GM19035 (cell line): ENCODE data around the gene RAB27A.

Experiments
- ATAC-seq: cut with Tn5 transposase; IDR thresholded peaks from one replicate; pipeline ENCODE4 v1.9.1; 2021; ENCODE audit not compliant: unreplicated experiment

The RAB27A gene

DNA sequence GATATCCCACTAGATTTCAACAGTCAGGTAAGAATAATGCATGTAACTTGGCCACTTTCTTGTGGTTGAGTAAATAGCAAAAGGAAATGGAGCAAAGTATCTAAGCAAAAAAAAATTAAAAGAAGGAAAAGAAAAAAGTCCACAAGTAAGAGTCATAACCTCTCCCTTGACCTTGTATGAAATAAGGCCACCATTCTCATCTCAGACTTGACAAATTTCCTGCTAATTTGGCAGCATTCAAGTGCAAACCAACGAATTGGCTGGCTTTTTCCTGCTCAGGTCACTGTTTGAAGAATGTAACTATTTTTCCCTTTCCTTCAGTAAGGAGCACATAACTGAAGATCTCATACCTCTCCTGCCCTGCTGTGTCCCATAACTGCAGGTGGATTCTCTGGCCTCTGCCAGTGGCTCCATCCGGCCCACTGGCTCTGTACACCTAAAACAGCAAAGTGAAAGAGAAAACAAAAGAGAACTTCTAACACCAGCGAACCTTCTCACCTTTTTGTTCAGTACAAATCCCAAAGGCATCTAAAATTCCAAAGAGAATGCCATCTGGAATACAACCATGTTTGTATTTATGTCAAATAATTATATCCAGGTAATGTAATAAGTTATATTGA, 59.5 kb downstream of the RAB27A start:
- ATAC-seq = no peak

DNA sequence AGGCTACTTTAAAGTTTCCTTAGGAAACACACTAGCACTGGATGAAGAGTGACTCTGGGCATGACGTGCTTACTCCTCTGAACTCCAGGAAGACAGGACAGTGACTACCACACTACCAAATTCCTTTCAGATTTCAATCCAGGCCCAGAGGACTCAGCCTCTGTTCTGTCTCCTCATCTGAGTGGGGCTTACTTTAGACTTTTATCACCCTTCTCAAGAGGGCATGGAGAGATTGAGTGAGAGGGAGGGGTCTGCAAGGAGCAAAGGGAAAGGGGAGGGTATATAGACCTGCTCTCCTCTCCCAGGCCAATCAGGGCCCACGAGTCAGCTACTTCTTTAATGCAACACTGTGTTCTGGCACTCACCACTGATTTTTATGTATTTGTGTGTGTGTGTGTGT, 63.5 kb downstream of the RAB27A start:
- ATAC-seq = no peak

DNA sequence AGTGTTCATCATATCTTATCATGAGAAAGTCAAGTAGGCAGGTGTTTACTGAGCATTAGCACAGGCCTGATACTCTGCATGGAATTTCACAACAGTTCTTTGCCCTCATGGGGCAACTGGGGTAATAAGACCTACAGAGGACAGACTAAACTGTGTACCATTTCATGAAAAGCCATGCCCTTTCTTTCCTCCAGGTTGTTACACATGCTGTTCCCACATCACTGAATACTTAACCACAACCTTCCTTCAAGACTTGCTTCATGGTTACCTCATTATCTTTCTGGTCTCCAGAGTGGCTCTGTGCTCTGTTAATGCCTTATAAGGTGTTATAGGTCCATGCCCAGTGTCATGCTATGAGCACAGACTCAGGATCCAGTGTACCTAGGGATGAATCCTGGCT, 64.7 kb downstream of the RAB27A start:
- no peak for ATAC-seq

DNA sequence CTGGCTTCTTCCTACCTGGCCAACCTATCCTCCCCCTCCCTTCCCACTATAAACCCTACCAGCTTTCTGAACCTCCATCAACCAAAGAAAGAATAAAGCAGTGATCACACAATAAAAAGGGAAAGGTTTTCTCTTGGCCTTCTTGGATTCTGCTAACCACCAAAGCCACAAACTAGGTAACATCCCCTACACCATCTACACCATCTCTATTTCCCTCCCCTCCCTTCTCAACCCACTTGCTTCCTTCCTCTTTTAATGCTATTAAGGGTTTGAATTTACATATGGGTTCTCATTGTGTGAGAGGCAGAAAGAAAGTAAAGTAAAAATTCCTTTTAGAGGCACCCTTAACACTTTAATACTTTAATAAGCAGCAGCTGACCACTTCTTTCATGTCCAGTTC, 67.0 kb downstream of the RAB27A start:
- peak; percentile 63 for ATAC-seq

DNA sequence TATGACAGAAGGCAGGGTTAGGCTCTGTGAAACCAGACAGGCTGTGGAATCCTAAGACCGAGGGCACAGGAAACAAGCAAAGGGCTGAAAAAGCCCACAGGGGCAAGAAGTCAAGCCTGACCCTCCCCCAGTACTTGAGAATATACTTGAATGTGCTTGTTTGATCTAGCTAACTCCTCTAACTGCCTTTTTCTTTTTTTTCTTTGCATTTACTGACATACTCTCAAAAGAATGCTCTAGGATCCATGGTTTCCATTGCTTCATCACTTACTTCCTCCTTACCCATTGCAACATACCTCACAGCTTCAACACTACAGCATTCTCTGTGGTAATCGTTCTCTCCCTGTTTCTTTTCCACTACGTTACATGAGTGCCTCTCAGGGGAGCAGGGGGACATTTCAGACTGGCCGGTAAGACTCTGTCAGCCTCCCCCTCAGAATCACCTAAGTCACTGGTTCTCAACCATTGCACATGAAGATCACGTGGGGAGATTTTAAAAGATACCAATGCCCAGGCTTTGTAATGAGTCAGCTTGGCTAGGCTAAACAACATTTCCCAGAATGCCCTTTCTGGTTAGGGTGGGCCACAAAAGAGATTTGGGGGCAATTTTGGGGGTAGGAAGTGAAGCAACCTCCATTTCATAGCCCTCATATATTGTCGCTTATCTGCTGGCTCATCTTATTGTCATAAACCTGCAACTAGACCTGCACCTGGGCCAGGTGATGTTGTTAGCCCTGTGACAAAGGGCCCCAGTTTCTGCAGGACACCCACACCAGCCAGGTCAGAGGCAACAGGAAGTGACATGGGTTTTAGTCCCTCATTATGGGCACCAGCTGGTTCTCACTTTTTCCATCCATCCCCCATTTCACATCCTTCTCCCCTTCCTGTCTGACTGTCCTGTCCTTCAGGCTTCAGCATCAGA, 68.3 kb downstream of the RAB27A start:
- ATAC-seq = peak; percentile 34

DNA sequence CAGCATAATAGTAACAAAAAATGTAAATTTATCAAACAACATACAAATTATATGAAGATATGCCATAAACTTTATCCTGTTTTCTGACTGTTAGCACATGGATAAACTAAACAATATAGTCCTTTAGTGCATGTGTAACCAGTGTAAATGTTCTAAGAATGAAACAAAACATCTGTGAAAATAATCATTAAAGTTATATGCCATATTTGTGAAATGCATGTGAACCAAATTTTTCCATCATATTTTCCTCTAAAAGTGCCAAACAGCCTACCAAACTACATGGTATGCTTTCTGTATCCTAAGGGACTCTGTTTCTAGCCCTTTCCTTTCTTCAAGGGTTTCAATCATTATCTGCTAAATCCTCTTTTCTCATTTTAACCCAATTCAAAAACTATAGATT, 69.0 kb downstream of the RAB27A start:
- no peak for ATAC-seq

DNA sequence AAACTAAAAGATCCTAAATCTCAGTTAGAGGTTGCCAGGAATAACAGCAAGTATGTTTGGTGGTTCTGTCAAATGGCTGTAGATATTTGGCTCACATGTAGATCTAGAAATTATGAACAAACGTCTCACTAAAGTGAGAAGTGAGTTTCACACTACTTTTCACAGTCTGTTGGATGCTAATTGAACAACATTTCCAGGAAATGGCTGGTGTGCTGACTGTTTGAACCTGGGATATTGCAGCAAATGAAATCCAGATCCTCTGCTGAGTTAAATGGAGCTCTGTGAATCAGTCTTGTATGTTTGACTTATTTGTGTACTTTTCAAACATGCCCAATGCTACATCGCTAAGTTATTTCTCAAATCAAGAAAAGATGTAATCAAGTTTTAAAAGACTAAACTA, 71.6 kb downstream of the RAB27A start:
- ATAC-seq = no peak

DNA sequence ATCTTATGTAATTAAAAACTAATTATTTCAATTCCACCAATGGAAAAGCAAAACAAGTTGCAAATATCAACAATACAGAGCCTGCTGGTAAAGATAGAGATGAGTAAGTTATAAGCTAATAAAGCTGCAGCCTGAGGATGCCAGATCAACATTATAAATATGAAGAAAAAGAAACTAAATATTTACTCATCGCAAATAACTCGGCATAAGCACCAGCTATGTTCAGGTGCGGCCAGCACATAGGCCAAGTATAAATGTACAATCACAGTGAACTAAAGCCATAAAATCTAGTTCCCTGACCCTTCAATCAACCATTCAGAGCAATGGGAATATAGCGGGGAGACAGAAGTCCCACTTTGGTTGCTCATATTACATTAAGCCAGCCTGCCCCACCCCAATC, 85.1 kb downstream of the RAB27A start:
- no peak for ATAC-seq

DNA sequence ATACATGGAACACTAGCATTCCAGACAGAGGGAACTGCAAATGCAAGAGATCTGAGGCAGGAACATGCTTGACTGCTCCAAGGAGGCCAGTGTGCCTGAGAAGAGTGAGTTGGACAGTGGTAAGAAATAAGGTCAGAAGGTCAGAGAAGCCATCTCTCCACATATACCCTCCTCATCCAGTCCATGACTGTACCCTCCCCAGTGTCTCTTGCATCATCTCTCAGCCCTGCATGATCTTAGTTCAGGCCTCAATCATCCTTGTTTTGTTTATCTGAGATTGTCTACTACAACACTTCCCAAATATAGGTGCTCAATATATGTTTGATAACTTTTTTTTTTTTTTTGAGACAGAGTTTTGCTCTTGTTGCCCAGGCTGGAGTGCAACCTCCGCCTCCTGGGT, 87.4 kb downstream of the RAB27A start:
- ATAC-seq = no peak

DNA sequence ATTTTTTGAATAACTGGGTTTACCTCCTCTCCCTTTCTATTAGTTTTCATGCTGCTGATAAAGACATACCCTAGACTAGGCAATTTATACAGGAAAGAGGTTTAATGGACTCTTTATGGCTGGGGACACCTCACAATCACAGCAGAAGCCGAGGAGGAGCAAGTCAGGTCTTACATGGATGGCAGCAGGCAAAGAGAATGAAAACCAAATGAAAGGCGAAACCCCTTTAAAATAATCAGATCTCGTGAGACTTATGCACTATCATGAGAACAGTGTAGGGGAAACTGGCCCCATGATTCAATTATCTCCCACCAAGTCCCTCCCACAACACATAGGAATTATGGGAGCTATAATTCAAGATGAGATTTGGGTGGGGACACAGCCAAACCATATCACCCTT, 90.9 kb downstream of the RAB27A start:
- ATAC-seq = no peak

DNA sequence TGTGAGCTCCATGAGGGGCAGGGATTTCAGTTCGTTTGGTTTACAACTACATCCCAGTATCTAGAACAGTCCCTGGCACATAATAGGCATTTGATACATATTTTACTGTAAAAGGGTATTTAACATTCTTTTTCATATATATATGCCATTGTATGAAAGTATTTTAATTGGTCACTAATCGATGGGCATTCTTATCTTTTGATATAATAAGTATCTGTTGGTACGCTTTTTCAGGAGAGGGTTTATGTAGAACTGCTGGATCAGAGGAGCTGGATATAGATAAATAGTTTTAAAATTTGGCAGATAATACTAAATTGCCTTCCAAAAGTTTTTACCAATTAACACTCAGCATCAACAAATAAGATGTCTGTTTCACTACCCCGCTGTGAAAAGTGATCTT, 91.9 kb downstream of the RAB27A start:
- no peak for ATAC-seq

DNA sequence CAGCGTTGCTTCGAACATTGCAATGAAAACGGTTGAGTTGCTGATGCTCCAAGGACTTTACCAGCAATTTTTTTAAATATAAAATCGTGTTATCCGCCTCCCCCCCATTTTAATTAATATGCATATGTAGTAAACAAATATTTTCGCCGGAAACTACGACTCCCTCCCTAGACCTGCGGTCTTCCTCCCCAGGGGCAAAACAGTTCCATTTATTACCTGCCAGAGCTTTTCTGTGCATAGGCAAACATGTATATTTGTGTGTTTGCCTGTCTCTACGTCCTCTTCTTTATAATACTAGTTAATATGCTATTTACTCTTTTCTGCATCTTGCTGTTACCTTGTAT, 92.3 kb downstream of the RAB27A start:
- peak; percentile 23 for ATAC-seq

DNA sequence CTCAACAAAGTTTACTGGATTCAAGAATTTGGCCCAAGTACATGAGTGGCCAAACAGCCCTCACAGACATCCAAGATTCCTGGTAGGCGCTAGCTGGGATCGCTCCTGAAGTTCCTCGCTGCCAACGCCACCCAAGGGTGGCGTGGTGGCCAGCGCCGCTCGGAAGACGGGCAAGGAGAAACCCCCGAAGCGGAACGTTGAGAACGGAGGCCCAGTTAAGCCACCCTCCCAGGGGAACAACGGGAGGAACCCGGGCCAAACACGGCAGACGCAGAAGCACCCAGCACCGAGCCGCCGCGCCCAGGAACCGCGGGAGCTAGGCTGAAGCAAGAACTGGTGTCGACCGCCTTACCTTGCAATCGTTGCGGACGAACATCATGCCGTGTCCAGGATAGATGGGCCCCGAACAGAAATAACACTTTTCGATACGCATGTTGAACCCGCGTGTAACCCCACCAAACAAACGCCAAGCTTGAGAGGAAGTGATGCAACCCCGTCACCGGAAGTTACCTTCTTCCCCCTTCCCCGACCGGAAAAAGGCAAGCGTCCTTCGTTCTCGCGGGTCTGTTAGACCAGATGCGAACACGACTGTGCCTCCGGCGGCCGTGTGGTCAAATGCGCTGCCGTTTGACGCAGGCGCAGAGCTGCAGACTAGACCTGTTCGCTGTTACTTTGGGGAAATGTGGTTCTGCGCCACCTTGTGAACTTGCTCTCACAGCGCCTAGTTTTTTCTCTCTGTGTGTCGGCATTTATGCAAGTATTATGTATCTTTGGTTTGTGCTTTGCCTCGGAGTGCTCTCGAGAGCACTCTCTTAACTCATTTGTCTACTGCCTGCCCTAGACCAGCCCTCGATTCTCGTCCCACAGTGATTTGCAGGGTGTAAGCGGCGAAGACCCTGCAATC, 92.9 kb downstream of the RAB27A start, which contains the start of gene RSL24D1:
RSL24D1 (minus strand) TSS at position 484 of the 904 bp plus-strand sequence; CDS start at position 433, 51 bp downstream.
- peak; percentile 95 for ATAC-seq

DNA sequence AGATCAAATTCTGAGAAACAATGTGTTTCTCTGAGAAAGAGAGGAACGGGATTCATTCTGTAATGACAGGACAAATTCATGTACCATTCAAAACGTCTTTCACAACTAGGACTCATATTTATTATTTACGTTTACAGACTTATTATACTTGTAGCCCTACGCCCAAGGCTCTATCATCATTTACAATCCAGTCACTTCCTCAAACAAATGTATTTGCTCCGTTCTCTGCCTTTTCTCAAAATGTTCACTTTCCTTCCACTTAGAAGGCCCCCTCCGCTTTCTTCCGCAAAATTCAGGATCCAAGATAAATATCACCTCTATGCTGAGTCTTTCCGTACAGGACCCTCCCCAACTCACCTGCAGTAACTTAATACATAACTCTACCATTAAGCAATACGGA, 93.6 kb downstream of the RAB27A start:
- no peak for ATAC-seq

DNA sequence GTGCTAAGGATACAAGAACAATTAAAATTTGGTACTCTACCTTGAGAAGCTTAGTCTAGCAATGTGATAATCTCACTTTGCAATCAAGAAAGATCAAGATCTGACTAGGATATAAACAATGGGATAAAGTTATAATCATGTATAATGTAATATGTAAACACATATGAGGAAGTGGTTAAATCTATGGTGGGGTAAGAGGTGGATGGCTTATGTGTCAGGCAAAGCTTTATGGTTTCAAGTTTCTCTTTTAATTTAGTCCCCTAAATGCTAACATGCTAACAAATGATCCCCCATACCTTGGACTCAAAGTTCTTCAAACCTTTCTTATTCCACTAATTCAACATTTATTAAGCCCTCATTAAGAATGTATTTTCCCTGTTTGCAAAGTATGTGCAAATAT, 95.4 kb downstream of the RAB27A start:
- no peak for ATAC-seq

DNA sequence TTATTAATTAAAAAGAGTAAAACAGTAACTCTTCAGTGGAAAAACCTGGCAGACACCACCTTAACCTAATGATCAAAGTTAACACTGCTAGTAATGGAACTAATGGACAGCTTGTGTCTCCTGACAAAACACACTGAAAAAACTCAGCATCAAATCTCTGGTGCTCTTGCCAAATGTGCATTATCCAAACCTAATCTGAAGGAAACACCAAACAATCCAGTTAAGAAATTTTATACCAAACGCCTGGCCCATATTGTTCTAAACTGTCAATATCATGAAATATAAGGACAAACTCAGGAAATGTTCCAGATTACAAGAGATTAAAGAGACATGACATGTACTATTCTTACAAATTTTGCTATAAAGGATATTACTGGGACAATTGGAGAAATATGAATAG, 103.3 kb downstream of the RAB27A start:
- no peak for ATAC-seq

DNA sequence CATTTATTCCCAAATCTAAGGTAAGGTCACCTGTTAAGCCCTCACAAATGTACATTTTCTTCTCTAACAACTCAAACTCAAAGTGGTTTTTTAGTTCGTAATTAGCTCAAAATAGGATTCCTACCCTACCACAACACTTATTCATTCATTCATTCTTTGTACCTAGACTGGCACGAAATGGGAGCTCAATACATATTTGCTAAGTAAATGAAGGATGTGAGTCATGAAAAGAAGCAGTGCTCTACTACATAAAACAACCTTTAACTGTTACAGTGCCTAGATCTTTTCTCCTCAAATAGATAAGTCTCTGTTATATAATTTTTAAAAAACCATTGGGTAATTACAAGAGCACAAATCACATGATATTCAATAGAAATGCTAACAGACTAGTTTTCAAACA, 105.9 kb downstream of the RAB27A start:
- no peak for ATAC-seq

DNA sequence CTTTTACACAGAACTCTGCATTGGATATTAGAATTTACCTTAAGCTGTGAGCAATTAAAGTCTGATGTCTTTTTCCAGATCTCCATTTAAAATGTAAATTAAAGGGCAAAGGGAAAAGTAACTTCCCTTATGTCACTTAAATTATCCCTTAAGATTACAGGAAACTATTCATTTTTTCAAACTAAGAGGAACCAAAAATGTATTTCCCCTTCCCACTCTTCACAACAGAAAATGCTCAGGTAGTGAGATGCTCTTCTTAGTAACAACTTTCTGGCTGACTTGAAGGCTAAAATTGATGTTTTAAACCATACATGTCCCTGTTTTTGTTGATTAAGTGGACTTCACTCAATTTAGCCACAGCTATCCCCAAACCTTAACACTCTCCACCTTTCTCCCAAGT, 110.5 kb downstream of the RAB27A start:
- no peak for ATAC-seq

DNA sequence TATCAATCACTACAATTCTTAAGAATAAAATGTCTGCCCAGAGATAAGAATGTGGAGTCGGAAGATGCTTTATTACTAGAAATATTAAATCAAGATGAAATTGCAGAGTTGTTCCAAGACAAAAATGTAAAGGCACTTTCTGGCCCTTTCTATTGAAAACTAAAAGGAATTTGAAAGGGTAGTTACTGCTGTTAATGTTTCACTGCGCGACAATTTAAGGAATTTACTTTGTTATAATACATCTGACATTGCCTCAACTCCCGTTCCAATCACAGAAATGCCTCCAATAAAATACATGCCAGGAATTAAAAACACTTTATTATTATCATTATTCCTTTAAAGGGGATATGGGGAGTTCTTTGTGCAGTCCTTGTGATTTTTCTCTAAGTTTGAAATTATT, 119.3 kb downstream of the RAB27A start:
- no peak for ATAC-seq

DNA sequence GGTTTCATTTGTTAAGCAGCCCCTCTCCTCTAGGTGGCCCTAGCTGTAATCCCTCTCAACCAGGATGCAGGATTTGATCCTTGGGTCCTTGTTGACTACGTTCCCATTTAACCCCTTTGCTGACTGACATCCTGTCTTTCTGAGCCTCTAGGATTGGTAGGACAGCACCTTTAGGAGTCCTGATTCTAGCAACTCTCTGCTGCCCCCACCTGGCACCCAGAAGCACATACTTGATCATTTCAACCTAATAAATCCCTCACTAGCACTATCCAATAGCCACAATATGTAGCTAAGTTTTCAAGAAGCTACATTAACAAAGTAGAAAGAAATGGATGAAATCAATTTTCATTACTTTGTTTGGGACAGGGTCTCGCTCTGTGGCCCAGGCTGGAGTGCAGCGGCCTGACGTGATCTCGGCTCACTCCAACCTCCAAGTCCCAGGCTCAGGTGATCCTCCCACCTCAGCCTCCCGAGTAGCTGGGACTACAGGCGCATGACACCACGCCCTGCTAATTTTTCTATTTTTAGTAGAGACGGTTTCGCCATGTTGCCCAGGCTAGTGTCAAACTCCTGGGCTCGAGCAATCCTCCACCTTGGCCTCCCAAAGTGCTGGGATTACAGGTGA, 121.2 kb downstream of the RAB27A start:
- peak; percentile 82 for ATAC-seq

DNA sequence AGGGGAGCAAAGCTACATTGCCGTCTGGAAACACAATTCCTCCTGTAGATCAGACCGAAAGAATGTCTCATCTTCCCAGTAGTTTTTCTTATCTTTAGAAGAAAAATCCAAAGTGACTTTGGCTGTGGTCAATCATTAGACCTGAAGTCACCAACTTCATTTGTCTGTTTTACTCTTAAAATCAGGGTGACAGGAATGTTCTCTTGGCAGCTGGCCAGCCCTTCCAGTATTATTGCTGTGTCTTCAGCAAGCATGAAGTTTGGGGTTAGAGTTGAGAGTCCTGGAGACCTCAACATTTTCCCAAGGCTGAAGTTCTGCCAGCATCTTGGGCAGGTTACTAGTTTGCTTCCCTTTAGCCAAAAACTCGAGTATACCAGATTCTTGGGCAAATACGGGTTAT, 125.3 kb downstream of the RAB27A start:
- no peak for ATAC-seq
